ENCODE measurements around the gene MEGF8. TPM values are rescaled to one million over a fixed set of nuclear protein-coding genes. Genes with fewer than 3 reads are reported as not detected.

Gene MEGF8
- total and polyA plus RNA-seq, 2 donors (not counting 3 experiments of a cell fraction or from before 2014, with no cell fraction given) = 20.6 to 39.6 TPM

- dilution Hi-C loops (cut with MboI; ENCODE audit: extremely low pct_ligation_motif_present, low sequenced_read_pairs) (no loop called here), intact Hi-C loops (cut with micrococcal nuclease) (no loop called here)
- Histone ChIP-seq H3K4me3 (replicated peaks in 1 of 3; ENCODE audit: insufficient read depth in 1 of 3, low read depth in 1 of 3, low read length in 3 of 3) (no peak overlapping the region), H3K27ac (ENCODE audit: insufficient read depth, low read depth, low read length) (no peak overlapping the region), H3K9me1 (replicated peaks; ENCODE audit: control insufficient read depth, extremely low read depth, insufficient read depth, low read length) (no peaks in the 10 kb centered on the region), H3K9me3 (replicated peaks; ENCODE audit: control insufficient read depth, insufficient read depth, low read length) (no peaks in the 10 kb centered on the region), H3K36me3 (ENCODE audit: control insufficient read depth in 2 of 2, extremely low read depth in 1 of 2, insufficient read depth in 2 of 2, low read length in 2 of 2) (peaks cover 0 to 25% of the 10 kb centered on the region in 2 experiments), H3K27me3 (ENCODE audit: control insufficient read depth in 2 of 2, insufficient read depth in 2 of 2, low read length in 2 of 2) (no peaks in the 10 kb centered on the region), H3K79me2 (ENCODE audit: control insufficient read depth, insufficient read depth, low read length) (no peaks in the 10 kb centered on the region), H4K20me1 (replicated peaks; ENCODE audit: control insufficient read depth, extremely low read depth, insufficient read depth, low read length) (no peaks in the 10 kb centered on the region), H3K4me1 (ENCODE audit: control insufficient read depth, extremely low read depth, insufficient read depth, low read length) (no peaks in the 10 kb centered on the region), H3K9ac (replicated peaks; ENCODE audit: extremely low read depth, insufficient read depth, low read length) (no peak overlapping the region), H3K4me2 (ENCODE audit: insufficient read depth, low read length) (no peak overlapping the region), H2AFZ (ENCODE audit: low read depth, low read length) (no peak overlapping the region)
- no TSS peak for BruUV-seq (replicated peaks)
- POLR2A ChIA-PET = no interaction called here
- TF ChIP-seq GATA2 (IDR thresholded peaks at IDR 0.05; ENCODE audit: insufficient read depth, insufficient read length, low read depth, low read length) (no peak), FOS (IDR thresholded peaks at IDR 0.05; ENCODE audit: borderline replicate concordance, insufficient read depth, low read length) (no peak), POLR2A (IDR thresholded peaks at IDR 0.05; ENCODE audit: low read depth, low read length) (no peak), POLR2AphosphoS5 (IDR thresholded peaks at IDR 0.05; ENCODE audit: insufficient read depth, low read depth, low read length) (no peak), JUN (IDR thresholded peaks at IDR 0.05; ENCODE audit: borderline replicate concordance, insufficient read depth, insufficient read length, low read depth) (no peak), EZH2 (IDR thresholded peaks at IDR 0.05; ENCODE audit: borderline replicate concordance, low read depth, low read length, severe bottlenecking) (no peak), MAX (IDR thresholded peaks at IDR 0.05; ENCODE audit: insufficient read depth, insufficient read length) (no peak), MYC (IDR thresholded peaks at IDR 0.05; ENCODE audit: low read depth, low read length) (no peak)
- TF ChIP-seq, protein P1, sequence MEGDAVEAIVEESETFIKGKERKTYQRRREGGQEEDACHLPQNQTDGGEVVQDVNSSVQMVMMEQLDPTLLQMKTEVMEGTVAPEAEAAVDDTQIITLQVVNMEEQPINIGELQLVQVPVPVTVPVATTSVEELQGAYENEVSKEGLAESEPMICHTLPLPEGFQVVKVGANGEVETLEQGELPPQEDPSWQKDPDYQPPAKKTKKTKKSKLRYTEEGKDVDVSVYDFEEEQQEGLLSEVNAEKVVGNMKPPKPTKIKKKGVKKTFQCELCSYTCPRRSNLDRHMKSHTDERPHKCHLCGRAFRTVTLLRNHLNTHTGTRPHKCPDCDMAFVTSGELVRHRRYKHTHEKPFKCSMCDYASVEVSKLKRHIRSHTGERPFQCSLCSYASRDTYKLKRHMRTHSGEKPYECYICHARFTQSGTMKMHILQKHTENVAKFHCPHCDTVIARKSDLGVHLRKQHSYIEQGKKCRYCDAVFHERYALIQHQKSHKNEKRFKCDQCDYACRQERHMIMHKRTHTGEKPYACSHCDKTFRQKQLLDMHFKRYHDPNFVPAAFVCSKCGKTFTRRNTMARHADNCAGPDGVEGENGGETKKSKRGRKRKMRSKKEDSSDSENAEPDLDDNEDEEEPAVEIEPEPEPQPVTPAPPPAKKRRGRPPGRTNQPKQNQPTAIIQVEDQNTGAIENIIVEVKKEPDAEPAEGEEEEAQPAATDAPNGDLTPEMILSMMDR (IDR thresholded peaks at IDR 0.05; ENCODE audit: extremely low read depth in 1 of 2, insufficient read depth in 1 of 2, low read depth in 1 of 2, low read length in 2 of 2) = no peak
- DNase-seq (ENCODE audit: low read depth, low spot score) (no peak), FAIRE-seq (no peak)
- CTCF ChIA-PET = no interaction called here
Observed at GRCh38 chr19:42355896-42356295, 30.5 kb downstream of the MEGF8 start.

Measured in endothelial cell of umbilical vein (primary cell).